Stimulated activated CD8-positive, alpha-beta memory T cell treated with anti-CD3 and anti-CD28 coated beads, Interleukin-12 subunit alpha, Interleukin-12 subunit beta, amount 100 ng/mL, for 1 hour (primary cell): Measurements from ENCODE around the gene CCDC17.

ENCODE experiments used
- DNase-seq: peaks from one replicate; pipeline ENCODE4 v3.0.0-alpha.2; 2020; ENCODE audit warnings: low read depth

CCDC17 gene

DNA sequence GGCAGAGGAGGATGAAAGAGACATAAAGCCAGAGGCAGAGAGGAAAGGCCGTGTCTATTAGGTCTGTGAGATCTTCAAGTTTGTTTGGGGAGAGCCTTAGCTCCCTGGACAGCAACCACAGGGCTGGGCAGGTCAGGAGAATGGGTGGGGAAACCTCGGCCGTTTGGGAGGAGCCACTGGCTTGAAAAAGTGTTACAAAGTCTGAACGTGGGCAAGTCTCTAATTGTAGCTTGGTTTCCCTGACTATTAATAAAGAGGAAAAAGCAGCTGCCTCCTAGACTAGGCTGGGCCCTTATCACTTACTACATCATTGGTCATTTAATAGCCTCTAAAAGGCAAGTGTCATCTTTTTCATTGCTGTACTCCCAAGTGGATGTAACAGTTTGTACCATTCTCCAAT is at the start of gene CCDC17:
TSS of gene CCDC17 (minus strand) at position 83 of the 400 bp plus-strand sequence. CDS start 145 bp downstream, outside the sequence.
- DNase-seq, result no peak

GRCh38 chr1:45669859-45670655 is 46.2 kb upstream of the CCDC17 start:
- no peak for DNase-seq

DNA sequence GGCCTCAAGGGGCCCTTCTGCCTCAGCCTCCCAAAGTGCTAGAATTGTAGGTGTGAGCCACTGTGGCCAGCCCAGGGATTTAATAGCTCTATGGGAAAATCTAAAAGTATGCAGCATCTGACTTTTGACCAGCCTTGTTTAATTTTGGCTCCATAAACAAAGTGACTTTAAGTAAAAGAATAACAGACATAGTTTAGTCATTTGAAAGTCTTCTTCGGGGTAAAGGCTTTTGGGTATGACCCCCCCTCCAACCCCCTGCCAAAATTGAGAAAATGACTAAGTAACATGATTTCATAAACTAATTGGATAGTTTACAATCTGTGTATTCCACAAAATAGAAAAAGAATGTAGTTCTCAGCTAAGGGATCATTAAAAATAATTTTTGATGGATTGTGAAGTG is 45.5 kb upstream of the CCDC17 start:
- no peak for DNase-seq

DNA sequence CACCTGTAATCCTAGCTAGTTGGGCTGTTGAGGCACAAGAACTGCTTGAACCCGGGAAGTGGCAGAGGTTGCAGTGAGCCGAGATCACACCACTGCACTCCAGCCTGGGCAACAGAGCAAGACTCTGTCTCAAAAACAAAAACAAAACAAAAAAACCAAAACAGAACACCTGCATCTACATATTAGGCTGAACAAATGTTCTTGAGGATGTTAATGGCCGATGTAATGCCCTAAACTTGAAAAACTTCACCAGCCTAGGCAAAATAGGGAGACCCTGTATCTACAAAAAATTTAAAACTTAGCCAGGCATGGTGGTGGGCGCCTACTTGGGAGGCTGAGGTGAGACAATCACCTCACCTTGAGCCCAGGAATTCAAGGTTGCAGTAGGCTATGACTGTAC is 44.7 kb upstream of the CCDC17 start:
- DNase-seq, result no peak

DNA sequence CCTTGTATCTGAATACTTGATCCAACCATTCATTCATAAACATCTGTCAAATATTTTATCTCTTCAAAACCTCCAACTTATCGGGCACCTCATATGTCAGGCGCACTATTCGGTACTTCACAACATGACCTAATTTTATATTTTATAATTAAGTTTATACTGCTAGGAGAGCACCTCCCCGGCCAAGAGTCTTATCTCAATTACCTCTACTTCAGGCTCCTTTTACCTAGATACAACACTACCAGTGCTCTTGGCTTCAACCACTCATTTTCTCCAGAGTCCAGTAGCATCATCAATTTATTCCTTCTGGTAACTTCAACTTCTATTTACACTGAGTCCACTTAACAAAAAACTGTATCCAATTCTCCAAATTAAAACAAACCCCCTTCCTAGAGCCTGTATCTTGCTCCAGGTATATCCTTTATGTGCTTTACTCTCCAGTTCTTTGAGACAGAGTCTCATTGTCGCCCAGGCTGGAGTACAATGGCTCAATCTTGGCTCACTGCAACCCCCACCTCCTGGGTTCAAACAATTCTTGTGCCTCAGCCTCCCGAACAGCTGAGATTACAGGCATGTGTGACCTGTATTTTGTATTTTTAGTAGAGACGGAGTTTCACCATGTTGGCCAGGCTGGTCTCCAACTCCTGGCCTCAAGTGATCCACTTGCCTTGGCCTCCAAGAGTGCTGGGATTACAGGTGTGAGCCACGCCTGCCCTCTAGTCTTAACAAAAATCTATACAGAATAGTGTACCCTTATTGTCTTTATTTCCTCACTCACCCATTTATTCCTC is 43.7 kb upstream of the CCDC17 start:
- DNase-seq, result no peak

DNA sequence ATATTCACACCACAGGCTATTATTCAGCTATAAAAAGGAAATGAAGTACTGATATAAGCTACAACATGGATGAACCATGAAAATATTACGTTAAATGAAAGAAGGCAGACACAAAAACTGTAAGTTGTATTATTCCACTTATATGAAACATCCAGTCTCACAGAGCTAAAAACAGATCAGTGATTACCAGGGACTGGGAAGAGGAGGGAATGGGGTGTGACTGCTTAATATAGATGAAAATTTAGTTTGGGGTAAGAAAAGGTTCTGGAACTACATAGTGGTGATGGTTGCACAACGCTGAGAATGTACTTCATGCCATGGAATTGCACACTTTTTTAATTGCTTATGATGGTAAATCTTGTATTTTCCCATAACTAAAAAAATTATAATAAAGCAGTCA is 43.0 kb upstream of the CCDC17 start:
- DNase-seq, result no peak

DNA sequence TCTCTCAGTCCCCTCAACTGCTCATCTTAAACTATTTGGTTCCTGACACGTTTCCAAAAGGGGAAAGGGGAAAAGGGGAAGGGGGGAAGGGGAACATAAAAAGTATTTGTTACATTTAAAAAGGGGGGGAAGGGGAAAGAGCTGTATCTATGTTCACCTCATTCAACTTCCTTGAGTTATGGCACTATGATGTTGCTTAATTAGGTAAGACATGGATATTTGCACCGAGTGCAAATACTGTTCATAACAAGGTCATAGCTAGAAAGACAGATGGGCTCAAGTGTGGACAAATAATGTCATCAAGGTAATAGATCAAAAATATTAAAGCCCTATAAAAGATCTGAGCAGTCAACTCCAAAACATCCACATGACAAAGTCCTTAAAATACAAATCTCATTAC is 36.5 kb upstream of the CCDC17 start:
- no peak for DNase-seq

DNA sequence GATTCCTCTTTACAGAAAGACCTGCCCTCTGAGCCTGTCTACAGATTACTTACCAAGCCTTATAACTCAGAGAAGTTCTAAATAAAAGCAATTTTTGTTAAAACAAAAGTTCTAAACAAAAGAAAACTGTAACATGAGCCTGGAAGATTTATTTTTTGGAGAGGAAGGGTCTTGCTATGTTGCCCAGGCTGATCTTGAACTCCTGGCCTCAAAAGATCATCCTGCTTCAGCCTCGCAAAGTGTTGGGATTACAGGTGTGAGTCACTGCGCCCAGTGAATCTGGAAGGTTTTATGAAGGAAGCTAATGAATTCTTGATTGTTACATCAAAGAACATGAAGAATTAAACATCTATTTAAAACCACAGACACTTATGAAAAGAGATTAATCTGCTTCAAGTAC is 35.4 kb upstream of the CCDC17 start:
- no peak for DNase-seq

DNA sequence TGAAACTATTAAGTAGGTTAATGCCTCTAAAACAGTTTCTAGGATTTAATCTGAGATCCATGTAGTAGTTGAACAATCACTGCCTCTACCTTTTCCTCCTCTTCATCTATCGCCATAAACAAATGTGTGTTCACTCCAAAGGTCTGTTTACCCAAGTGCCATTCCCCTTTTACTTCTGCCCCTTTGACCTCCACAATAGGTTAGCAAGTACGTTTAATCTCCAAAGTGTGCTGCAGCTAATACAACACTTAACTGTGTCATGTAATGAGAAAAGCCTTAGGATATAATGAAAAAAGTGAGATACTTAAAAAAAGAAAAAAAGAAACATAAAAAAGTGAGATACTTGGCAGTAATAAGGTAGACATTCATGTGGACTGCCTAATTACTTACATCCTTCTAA is 34.3 kb upstream of the CCDC17 start:
- DNase-seq, result no peak

DNA sequence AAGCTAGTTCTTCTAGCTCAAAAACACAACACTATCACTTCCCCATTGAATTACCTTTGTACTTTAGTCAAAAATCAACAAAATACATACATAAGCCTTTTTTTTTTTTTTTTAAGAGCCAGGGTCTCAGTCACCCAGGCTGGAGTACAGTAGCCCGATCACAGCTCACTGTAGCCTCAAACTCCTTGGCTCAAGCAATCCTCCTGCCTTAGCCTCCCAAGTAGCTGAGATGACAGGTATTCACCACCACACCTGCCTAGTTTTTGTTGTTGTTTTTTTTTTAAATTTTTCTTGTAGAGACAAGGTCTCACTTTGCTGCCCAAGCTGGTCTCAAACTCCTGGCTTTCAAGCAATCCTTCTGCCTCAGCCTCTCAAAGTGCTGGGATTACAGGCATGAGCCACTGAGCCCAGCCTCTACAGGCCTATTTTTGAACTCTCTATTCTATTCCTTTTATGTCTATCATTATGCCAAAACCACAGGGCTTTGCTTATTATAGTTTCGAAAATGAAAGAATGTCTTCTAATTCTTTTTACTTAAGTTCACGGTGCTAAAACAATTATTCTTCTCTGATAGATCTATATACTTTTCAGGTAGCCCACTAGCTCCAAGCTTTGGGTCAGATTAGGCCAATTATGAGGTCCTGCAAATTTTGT is 32.8 kb upstream of the CCDC17 start:
- DNase-seq, result no peak

GRCh38 chr1:45654540-45655280 is 30.9 kb upstream of the CCDC17 start:
- DNase-seq, result no peak

- DNase-seq, result no peak
Measured at GRCh38 chr1:45647248-45648021, 23.6 kb upstream of the CCDC17 start.

DNA sequence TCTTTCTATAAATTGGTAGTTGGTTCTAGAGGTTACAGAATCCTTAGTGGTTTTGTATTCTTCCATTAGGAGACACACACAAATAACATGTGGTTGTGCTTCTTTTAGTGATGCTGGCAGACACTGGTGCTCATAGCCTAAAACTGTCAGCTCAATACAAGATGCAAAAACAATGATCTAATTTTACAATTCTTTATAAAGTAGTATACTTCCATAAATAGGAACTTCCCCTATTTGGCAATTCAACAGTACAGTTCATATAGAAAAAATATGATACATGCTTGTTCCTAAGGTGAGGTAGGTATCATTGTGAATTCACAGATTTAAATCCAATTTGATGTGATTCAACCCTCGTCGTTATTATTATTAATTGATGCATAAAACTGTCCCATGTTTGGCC is 20.8 kb upstream of the CCDC17 start:
- DNase-seq, result no peak

DNA sequence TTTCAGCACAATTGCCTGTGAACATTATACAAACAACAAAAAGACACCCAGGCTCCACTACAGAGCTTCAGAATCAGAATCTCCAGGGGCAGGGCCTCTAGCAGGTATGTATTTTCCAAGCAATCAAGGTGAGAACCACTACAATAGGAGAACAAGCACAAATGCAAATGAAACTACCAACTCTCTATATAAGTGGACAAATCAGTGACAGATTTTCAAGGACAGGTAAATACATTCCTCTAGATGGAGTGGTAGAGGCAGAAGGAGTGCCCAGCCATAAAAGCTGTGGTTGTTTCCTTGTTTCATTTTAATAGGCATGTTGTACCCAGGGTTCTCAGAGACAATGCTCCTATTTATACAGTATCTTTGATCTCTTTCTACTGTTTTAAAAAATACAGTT is 20.1 kb upstream of the CCDC17 start:
- DNase-seq, result no peak

- no peak for DNase-seq
Measured at GRCh38 chr1:45643321-45643720, 19.5 kb upstream of the CCDC17 start.

DNA sequence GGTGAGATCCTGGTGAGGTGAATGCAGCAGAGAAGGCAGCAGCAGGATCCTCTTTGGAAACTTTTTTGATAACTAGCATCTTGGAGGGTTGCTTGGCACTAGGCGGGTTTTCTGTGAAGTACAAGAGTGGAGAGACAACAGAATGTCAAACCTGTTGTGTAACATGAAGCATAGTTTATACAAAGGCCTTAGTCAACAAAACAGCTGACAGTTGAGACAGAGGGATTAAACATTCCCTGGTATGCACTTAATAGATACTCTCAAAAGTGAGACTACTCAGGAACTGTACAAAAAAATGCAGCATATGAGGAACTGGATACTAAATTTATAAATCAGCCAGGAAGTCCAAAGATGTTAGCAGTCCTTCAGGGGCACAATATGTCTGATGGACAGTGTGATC is 16.4 kb upstream of the CCDC17 start:
- no peak for DNase-seq

DNA sequence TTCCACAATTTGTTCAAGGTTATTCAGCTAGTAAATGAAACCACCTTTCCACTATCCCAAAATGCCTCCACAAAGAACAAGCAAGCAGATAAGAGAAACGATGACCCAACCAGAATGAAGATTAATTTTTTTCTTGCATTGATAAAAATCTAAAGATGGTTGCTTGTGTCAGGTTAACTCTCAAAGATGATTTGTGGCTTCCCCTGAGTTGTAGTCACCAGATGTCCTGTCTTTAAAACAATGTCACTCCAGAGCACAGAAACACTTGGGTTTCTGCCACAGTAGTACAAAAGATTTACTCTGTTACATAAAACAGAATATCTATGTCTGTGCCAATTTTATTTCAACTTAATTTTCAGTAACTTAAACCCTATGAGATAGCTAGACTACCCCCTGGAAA is 11.4 kb upstream of the CCDC17 start:
- no peak for DNase-seq

- DNase-seq, result no peak
Measured at GRCh38 chr1:45630429-45630828, 6.6 kb upstream of the CCDC17 start.

- DNase-seq, result no peak
Measured at GRCh38 chr1:45629035-45629434, 5.2 kb upstream of the CCDC17 start.

DNA sequence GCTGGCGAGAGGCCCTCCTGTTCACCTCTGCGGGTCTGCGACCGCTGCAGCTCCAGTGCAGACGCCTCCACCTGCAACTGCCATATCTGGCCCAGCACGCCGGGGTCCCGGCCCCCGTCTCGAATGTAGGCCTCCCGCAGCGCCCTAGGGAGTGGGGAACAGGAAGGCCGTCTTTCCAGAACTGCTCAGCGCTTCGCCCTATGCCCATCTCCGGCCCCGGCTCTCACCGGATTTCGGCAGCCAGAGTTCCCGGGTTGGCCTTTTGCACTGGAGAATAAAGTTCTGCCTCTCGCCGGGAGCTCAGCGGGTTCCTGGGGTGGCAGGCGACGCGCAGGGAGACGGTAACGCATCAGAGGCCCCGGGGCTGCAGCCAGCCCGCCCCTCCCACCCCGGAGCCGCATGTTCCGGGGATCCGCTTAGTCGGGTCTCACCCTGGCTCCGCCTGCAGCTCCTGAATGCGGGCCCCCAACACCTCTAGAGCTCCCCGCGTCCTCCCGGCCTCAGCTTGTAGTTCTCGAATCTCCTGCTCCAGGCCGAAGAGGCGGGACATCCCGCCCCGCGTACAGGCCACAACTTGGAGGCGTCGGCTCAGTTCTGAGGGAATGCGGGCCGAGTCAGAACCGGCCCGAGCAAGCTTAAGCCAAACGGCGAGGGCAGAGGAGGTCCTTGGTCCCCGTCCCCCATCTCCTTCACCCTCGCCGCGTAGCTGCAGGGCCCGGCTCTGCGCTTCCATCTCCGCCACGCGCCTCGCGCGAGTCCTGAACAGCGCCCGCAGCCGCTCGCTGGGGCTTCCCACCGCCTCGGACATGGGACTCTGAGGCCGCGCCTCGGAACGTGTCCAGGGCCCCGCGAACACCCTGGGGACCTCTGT is 1.1 kb downstream of the CCDC17 start:
- DNase-seq, result no peak
